H9 (cell line): Measurements from ENCODE around the gene SPRR2E. TPM values are rescaled to one million over a fixed set of nuclear protein-coding genes. Genes with fewer than 3 reads are reported as not detected.

Experiments
- DNase-seq: peaks from one replicate; pipeline ENCODE4 v3.0.0-alpha.2; 2017
- H2AFZ ChIP-seq: one replicate; pipeline ENCODE4 v1.6.1; 2013; ENCODE audit warnings: mild to moderate bottlenecking, low read length, control low read depth, moderate library complexity
- H2AK5ac ChIP-seq: 2 replicates; pipeline ENCODE4 v1.6.1; 2013; ENCODE audit warnings: low read length, control low read depth, mixed read lengths; ENCODE audit not compliant: insufficient read length
- H2BK120ac ChIP-seq: one replicate; pipeline ENCODE4 v1.6.1; 2013; ENCODE audit warnings: low read depth, mild to moderate bottlenecking, low read length, control low read depth, inconsistent platforms; ENCODE audit not compliant: poor library complexity, severe bottlenecking
- H2BK12ac ChIP-seq: 2 replicates; pipeline ENCODE4 v1.6.1; 2013; ENCODE audit warnings: low read length, control low read depth, mixed read lengths, low read depth; ENCODE audit not compliant: insufficient read length
- H2BK15ac ChIP-seq: 2 replicates; pipeline ENCODE4 v1.6.1; 2013; ENCODE audit warnings: low read depth, low read length, control low read depth
- H2BK20ac ChIP-seq: one replicate; pipeline ENCODE4 v1.6.1; 2013; ENCODE audit warnings: low read depth, mild to moderate bottlenecking, low read length, control low read depth, inconsistent platforms; ENCODE audit not compliant: poor library complexity, severe bottlenecking
- H2BK5ac ChIP-seq: 2 replicates; pipeline ENCODE4 v1.6.1; 2013; ENCODE audit warnings: low read length, control low read depth, mixed read lengths; ENCODE audit not compliant: insufficient read length
- H3K14ac ChIP-seq: 2 replicates; pipeline ENCODE4 v1.6.1; 2013; ENCODE audit warnings: low read length, control low read depth; ENCODE audit not compliant: insufficient read depth
- H3K18ac ChIP-seq: 2 replicates; pipeline ENCODE4 v1.6.1; 2013; ENCODE audit warnings: low read depth, mild to moderate bottlenecking, mixed read lengths, low read length, control low read depth; ENCODE audit not compliant: insufficient read length
- H3K23ac ChIP-seq: 2 replicates; pipeline ENCODE4 v1.6.1; 2013; ENCODE audit warnings: low read length, control low read depth, mixed read lengths, low read depth; ENCODE audit not compliant: insufficient read length
- H3K23me2 ChIP-seq: 2 replicates; pipeline ENCODE4 v1.6.1; 2013; ENCODE audit warnings: low read depth, mild to moderate bottlenecking, mixed read lengths, low read length, control low read depth; ENCODE audit not compliant: insufficient read length, poor library complexity, severe bottlenecking
- H3K27ac ChIP-seq: 2 replicates; pipeline ENCODE4 v1.5.1; 2013; ENCODE audit warnings: low read length, control low read depth, mixed read lengths, low read depth; ENCODE audit not compliant: insufficient read length
- H3K27me3 ChIP-seq: 2 replicates; pipeline ENCODE4 v1.6.1; 2013; ENCODE audit warnings: low read length, control low read depth, inconsistent platforms; ENCODE audit not compliant: insufficient read depth
- H3K4ac ChIP-seq: 2 replicates; pipeline ENCODE4 v1.6.1; 2013; ENCODE audit warnings: low read depth, mild to moderate bottlenecking, control low read depth, inconsistent platforms, low read length, moderate library complexity
- H3K4me1 ChIP-seq: 2 replicates; pipeline ENCODE4 v1.6.1; 2013; ENCODE audit warnings: low read length, control low read depth, inconsistent platforms; ENCODE audit not compliant: insufficient read depth
- H3K4me2 ChIP-seq: 2 replicates; pipeline ENCODE4 v1.6.1; 2013; ENCODE audit warnings: low read length, control low read depth, mixed read lengths; ENCODE audit not compliant: insufficient read length, insufficient read depth
- H3K56ac ChIP-seq: 2 replicates; pipeline ENCODE4 v1.6.1; 2013; ENCODE audit warnings: low read depth, mild to moderate bottlenecking, mixed read lengths, low read length, control low read depth; ENCODE audit not compliant: insufficient read length
- H3K79me1 ChIP-seq: 2 replicates; pipeline ENCODE4 v1.6.1; 2013; ENCODE audit warnings: low read depth, mild to moderate bottlenecking, moderate library complexity, low read length, control low read depth, inconsistent platforms; ENCODE audit not compliant: insufficient read depth, poor library complexity, severe bottlenecking
- H3K79me2 ChIP-seq: 2 replicates; pipeline ENCODE4 v1.6.1; 2013; ENCODE audit warnings: low read length, control low read depth, inconsistent platforms; ENCODE audit not compliant: insufficient read depth
- H3K9ac ChIP-seq: 2 replicates; pipeline ENCODE4 v1.6.1; 2013; ENCODE audit warnings: low read length, control low read depth, mixed read lengths; ENCODE audit not compliant: insufficient read length; ENCODE audit errors: extremely low read depth
- H3K9me3 ChIP-seq: one replicate; pipeline ENCODE4 v1.6.1; 2013; ENCODE audit warnings: low read depth, low read length, inconsistent platforms; ENCODE audit not compliant: control insufficient read depth
- H3T11ph ChIP-seq: one replicate; pipeline ENCODE4 v1.6.1; 2013; ENCODE audit warnings: mild to moderate bottlenecking, low read length, control low read depth, inconsistent platforms
- H4K20me1 ChIP-seq: one replicate; pipeline ENCODE4 v1.6.1; 2013; ENCODE audit not compliant: control insufficient read depth, insufficient read length, insufficient read depth
- H4K5ac ChIP-seq: 2 replicates; pipeline ENCODE4 v1.6.1; 2013; ENCODE audit warnings: low read depth, mild to moderate bottlenecking, mixed read lengths, low read length, control low read depth; ENCODE audit not compliant: insufficient read length
- H4K8ac ChIP-seq: replicated peaks from 2 replicates; pipeline ENCODE4 v1.6.1; 2013; ENCODE audit warnings: low read length, control low read depth, mixed read lengths, low read depth; ENCODE audit not compliant: insufficient read length
- H4K91ac ChIP-seq: 2 replicates; pipeline ENCODE4 v1.6.1; 2013; ENCODE audit warnings: low read depth, mild to moderate bottlenecking, moderate library complexity, mixed read lengths, low read length, control low read depth; ENCODE audit not compliant: insufficient read length
- H3K27ac Mint-ChIP-seq, 3 experiments: 2 replicates in 2 of 3; 3 replicates in 1 of 3; pipeline ENCODE4 v1.8.0; 2020 to 2021; ENCODE audit warnings: mixed read lengths in 3 of 3, mild to moderate bottlenecking in 1 of 3, moderate library complexity in 1 of 3
- H3K27me3 Mint-ChIP-seq: 2 replicates; pipeline ENCODE4 v1.8.0; 2021; ENCODE audit warnings: low read depth, mild to moderate bottlenecking, moderate library complexity, mixed read lengths
- H3K36me3 Mint-ChIP-seq, 3 experiments: 2 replicates in 2 of 3; 3 replicates in 1 of 3; pipeline ENCODE4 v1.8.0; 2020 to 2021; ENCODE audit warnings: low read depth in 3 of 3, mixed read lengths in 3 of 3; ENCODE audit not compliant: insufficient read depth in 1 of 3
- H3K4me1 Mint-ChIP-seq, 2 experiments: 2 replicates each; pipeline ENCODE4 v1.8.0; 2020; ENCODE audit warnings: mixed read lengths in 2 of 2
- H3K4me3 Mint-ChIP-seq, 2 experiments: 2 replicates in 1 of 2; 3 replicates in 1 of 2; pipeline ENCODE4 v1.8.0; 2020 to 2021; ENCODE audit warnings: mild to moderate bottlenecking in 2 of 2, mixed read lengths in 2 of 2, moderate library complexity in 1 of 2
- H3K9me3 Mint-ChIP-seq, 2 experiments: 2 replicates in 1 of 2; 3 replicates in 1 of 2; pipeline ENCODE4 v1.8.0; 2020; ENCODE audit warnings: mild to moderate bottlenecking in 2 of 2, mixed read lengths in 2 of 2, moderate library complexity in 1 of 2
- WGBS: extraction: QIAGEN DNeasy Blood & Tissue Kit; methylation state at CpG from one replicate; pipeline ENCODE4 v1.1.7; 2013; ENCODE audit warnings: missing lambda C conversion rate, low lambda C conversion rate, mixed read lengths; ENCODE audit not compliant: insufficient read length; ENCODE audit errors: extremely low coverage; 5-methylcytosine and 5-hydroxymethylcytosine counted together
- total RNA-seq: library from RNA; stranded (reverse); gene quantifications from 2 replicates; pipeline ENCODE4 v1.2.1, GENCODE V29; 2021
- TF ChIP-seq, protein P1 (sequence below): fragments of 200-600 bp; sonication (generic); conservative IDR thresholded peaks from 3 replicates; pipeline ENCODE4 v1.8.0; 2021; ENCODE audit warnings: antibody characterized with exemption, mild to moderate bottlenecking

Gene SPRR2E
- total RNA-seq, 1 experiment from 2014 or later = not detected

DNA sequence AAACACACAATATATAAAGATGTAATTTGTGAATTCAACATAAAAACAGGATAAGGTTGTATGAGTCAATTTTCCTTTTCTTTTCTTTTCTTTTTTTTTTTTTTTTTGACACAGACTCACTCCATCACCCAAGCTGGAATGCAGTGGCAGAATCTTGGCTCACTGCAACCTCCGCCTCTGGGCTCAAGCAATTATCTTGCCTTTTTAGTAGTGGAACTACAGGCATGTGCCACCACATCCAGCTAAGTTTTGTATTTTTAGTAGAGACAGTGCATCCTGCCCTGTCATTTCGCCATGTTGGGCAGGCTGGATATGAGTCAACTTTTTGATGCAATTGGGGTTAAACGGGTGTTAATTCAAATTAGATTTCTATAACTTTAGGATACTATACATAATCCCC, 12.6 kb downstream of the SPRR2E start:
- TF ChIP-seq, protein P1, sequence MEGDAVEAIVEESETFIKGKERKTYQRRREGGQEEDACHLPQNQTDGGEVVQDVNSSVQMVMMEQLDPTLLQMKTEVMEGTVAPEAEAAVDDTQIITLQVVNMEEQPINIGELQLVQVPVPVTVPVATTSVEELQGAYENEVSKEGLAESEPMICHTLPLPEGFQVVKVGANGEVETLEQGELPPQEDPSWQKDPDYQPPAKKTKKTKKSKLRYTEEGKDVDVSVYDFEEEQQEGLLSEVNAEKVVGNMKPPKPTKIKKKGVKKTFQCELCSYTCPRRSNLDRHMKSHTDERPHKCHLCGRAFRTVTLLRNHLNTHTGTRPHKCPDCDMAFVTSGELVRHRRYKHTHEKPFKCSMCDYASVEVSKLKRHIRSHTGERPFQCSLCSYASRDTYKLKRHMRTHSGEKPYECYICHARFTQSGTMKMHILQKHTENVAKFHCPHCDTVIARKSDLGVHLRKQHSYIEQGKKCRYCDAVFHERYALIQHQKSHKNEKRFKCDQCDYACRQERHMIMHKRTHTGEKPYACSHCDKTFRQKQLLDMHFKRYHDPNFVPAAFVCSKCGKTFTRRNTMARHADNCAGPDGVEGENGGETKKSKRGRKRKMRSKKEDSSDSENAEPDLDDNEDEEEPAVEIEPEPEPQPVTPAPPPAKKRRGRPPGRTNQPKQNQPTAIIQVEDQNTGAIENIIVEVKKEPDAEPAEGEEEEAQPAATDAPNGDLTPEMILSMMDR = no peak
- H3K4me2 ChIP-seq = no peak overlapping the region

More for the DNA sequence above, 12.6 kb downstream of the SPRR2E start:
- Histone ChIP-seq H3K27ac (no peak overlapping the region), H2BK5ac (no peak overlapping the region), H2BK20ac (no peak overlapping the region), H2BK120ac (no peak overlapping the region), H3K4me1 (no peaks in the 10 kb centered on the region), H3K79me2 (no peaks in the 10 kb centered on the region), H3K23ac (no peak overlapping the region), H2AK5ac (no peak overlapping the region), H3K56ac (no peak overlapping the region), H4K8ac (no peak overlapping the region), H3K27me3 (no peaks in the 10 kb centered on the region), H3K9ac (no peak overlapping the region), H2BK12ac (no peak overlapping the region), H3K18ac (no peak overlapping the region), H3K23me2 (no peaks in the 10 kb centered on the region), H3K9me3 (no peaks in the 10 kb centered on the region), H3T11ph (no peak overlapping the region), H4K5ac (no peak overlapping the region), H4K91ac (no peak overlapping the region), H2AFZ (no peak overlapping the region), H3K14ac (no peak overlapping the region), H3K4ac (no peak overlapping the region), H3K79me1 (no peaks in the 10 kb centered on the region), H2BK15ac (no peak overlapping the region), H4K20me1 (no peaks in the 10 kb centered on the region)
- no CpG with 5 or more reads among the region's 3 CpGs for WGBS
- Mint-ChIP-seq H3K27me3 (no peaks in the 10 kb centered on the region; the same call in 1 of the 2 replicates), H3K4me3 (no peak overlapping the region), H3K36me3 (peaks cover 0 to 7% (median 0%) of the 10 kb centered on the region in 3 experiments; a peak in 2 of 7 replicates), H3K27ac (no peak overlapping the region), H3K9me3 (peaks cover 14 to 18% of the 10 kb centered on the region in 2 experiments), H3K4me1 (peaks cover 3 to 7% of the 10 kb centered on the region in 2 experiments)
- no peak for DNase-seq
